Right lobe of liver (tissue), 6 donors: Measurements from ENCODE around the gene SMIM38. TPM values are rescaled to one million over a fixed set of nuclear protein-coding genes. Genes with fewer than 3 reads are reported as not detected.

Source experiments
- ATAC-seq, 4 donors: fragments of 200-7000 bp; cut with Tn5 transposase; one replicate each; pipeline ENCODE4 v1.9.1; 2020; ENCODE audit warnings: mild to moderate bottlenecking in 4 of 4, moderate library complexity in 4 of 4
- DNase-seq, 3 donors: peaks; one replicate each; pipeline ENCODE4 v3.0.0-alpha.2; 2020
- H3K27ac ChIP-seq, 3 donors: fragments of 200-600 bp; one replicate each; pipeline ENCODE4 v1.8.0; 2022
- H3K27me3 ChIP-seq, 2 donors: fragments of 200-600 bp; one replicate each; pipeline ENCODE4 v1.8.0; 2022
- H3K36me3 ChIP-seq, 4 donors: fragments of 200-600 bp; sonication (generic) in 1 of 4; one replicate each; pipeline versions ENCODE4 v1.5.1 to v1.8.0; 2017 to 2022; ENCODE audit warnings: control low read depth in 1 of 4
- H3K4me1 ChIP-seq, 4 donors: fragments of 200-600 bp; sonication (generic) in 1 of 4; one replicate each; pipeline versions ENCODE4 v1.5.1 to v1.8.0; 2017 to 2022; ENCODE audit warnings: control low read depth in 1 of 4
- H3K4me3 ChIP-seq, 3 donors: fragments of 200-600 bp; one replicate each; pipeline ENCODE4 v1.8.0; 2022
- H3K9me3 ChIP-seq, 4 donors: fragments of 200-600 bp; sonication (generic) in 1 of 4; one replicate each; pipeline versions ENCODE4 v1.5.1 to v1.8.0; 2017 to 2022; ENCODE audit warnings: control low read depth in 1 of 4
- CTCF ChIP-seq, 4 donors: fragments of 200-600 bp in 3 of 4; fragments of 450-650 bp in 1 of 4; IDR thresholded peaks; one replicate each; pipeline versions ENCODE4 v1.5.1 to v1.8.0; 2016 to 2022; ENCODE audit warnings: antibody characterized with exemption in 4 of 4, mild to moderate bottlenecking in 2 of 4
- POLR2A ChIP-seq: fragments of 450-650 bp; IDR thresholded peaks from one replicate; pipeline ENCODE4 v1.6.1; 2017; ENCODE audit warnings: antibody characterized with exemption, mild to moderate bottlenecking
- WGBS: methylation state at CpG from one replicate; pipeline ENCODE4 v1.1.6; 2018; ENCODE audit warnings: low coverage, low lambda C conversion rate; ENCODE audit not compliant: insufficient coverage; ENCODE audit errors: missing lambda C conversion rate; 5-methylcytosine and 5-hydroxymethylcytosine counted together
- intact Hi-C, 2 donors: fragments of 100-400 bp; cut with DNase I; formaldehyde crosslinking; loops; one replicate each; pipeline versions ENCODE4 v1.11.2 to v1.14.1; 2022
- total RNA-seq, 6 experiments: library from RNA; depleted of rRNA in 2 of 6; stranded (reverse); fragments of >200 nt in 2 of 6; fragmentation: NEBNext Ultra II Directional in 3 of 6; extraction: Animal tissue kit (Norgen Biotek cat#: 25700) in 3 of 6; gene quantifications; one replicate each; pipeline versions ENCODE4 v1.1.0 to v1.2.4, GENCODE V29; 2016 to 2023
- donor health status: DM: no; HTN: yes; CAD: no.
- donor health status: DM: no; HTN: no; CAD: no.
- donor health status: DM: no; HTN: no; CAD: no.
- donor health status: DM: no; HTN: yes; CAD: no.
- donor health status: DM: no; HTN: yes; CAD: no.

The SMIM38 gene
- total RNA-seq, 6 experiments from 2014 or later, result not detected

DNA sequence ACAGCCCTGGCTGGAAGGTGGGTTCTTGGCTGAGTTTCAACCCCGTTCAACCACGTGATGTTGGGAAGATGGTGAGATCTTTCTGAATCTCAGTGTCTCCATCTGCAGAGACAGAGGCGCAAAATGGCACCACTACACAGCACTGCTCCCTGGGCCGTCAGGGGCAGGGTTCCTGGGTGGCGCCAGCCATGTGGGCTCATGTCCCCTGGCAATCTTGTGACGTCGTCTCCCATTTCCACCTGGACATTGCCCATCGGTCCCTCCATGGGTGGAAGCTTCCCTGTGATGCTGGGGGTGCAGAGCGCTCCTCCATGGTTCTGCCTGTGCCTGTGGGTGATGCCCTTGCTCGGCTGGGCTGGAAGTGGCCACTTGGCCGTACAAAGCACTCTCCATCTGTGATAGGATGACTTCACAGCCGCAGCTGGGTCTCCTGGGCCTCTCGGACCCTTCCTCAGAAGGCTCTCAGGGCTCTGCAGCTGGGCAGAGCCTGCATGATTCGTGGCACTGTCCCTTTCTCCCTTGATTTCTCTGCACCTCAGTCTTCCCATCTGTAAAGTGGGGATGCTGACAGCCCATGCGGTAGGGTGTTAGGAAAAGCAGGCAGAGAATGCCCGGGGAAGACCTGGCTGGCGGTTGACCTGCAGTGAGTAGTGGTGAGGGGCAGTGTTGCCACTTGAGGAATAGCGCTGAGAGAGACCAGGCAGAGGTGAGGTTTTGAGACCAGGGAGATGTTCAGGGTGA, 35.2 kb downstream of the SMIM38 start:
- WGBS, result 83% methylated on average over 12 of the region's 18 CpGs
- Histone ChIP-seq H3K4me1 (no peaks in the 10 kb centered on the region), H3K4me3 (no peak overlapping the region), H3K27me3 (no peaks in the 10 kb centered on the region), H3K9me3 (no peaks in the 10 kb centered on the region), H3K27ac (no peak overlapping the region), H3K36me3 (no peaks in the 10 kb centered on the region)
- no peak for DNase-seq
- no peak for ATAC-seq
- intact Hi-C loops, result no loop called here
- TF ChIP-seq POLR2A, result no peak
- TF ChIP-seq CTCF (IDR thresholded peaks at IDR 0.05), result no peak

- no peak overlapping the region for H3K27ac ChIP-seq
- 51% methylated on average over 5 of the region's 17 CpGs for WGBS
- no peak for ATAC-seq
- no peaks in the 10 kb centered on the region for H3K9me3 ChIP-seq
- H3K4me3 ChIP-seq, result no peak overlapping the region
- TF ChIP-seq POLR2A (no peak), CTCF (IDR thresholded peaks at IDR 0.05) (no peak)
- no peaks in the 10 kb centered on the region for H3K36me3 ChIP-seq
- intact Hi-C loops, result no loop called here
- H3K27me3 ChIP-seq, result no peaks in the 10 kb centered on the region
- no peak for DNase-seq
- no peaks in the 10 kb centered on the region for H3K4me1 ChIP-seq
Observed at GRCh38 chr11:69192301-69192721, 36.6 kb downstream of the SMIM38 start.

DNA sequence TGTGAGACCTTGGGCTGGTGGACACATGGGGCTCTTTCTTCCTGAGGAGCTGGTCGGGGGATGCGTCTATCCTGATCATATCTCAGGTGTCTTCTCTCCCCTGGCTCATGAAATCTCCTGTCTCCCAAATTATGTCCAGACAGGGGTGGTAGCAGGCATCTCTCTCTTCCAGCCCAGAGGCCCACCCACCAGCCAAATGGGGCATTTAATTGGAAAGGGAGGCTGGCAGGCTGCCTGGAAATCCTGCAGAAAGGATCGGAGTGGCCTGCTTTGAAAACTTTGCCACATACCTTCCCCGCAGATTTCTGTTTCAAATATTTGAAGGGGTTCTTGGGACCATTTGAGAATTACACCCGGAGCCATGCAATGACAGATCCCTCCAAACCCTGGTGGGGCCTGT, 37.4 kb downstream of the SMIM38 start:
- Histone ChIP-seq H3K4me1 (no peaks in the 10 kb centered on the region), H3K36me3 (no peaks in the 10 kb centered on the region), H3K9me3 (no peaks in the 10 kb centered on the region), H3K27ac (no peak overlapping the region), H3K4me3 (no peak overlapping the region), H3K27me3 (no peaks in the 10 kb centered on the region)
- intact Hi-C loops, result no loop called here
- ATAC-seq (no peak), DNase-seq (no peak)
- TF ChIP-seq POLR2A (no peak), CTCF (IDR thresholded peaks at IDR 0.05) (no peak)
- 84% methylated on average over 5 of the region's 5 CpGs for WGBS

- Histone ChIP-seq H3K27ac (no peak overlapping the region), H3K9me3 (no peaks in the 10 kb centered on the region), H3K27me3 (no peaks in the 10 kb centered on the region), H3K4me3 (no peak overlapping the region), H3K4me1 (no peaks in the 10 kb centered on the region), H3K36me3 (no peaks in the 10 kb centered on the region)
- DNase-seq (no peak), ATAC-seq (no peak)
- 43% methylated on average over 1 of the region's 2 CpGs for WGBS
- intact Hi-C loops, result no loop called here
- TF ChIP-seq POLR2A (no peak), CTCF (IDR thresholded peaks at IDR 0.05) (no peak)
Observed at GRCh38 chr11:69193629-69194028, 37.9 kb downstream of the SMIM38 start.
